Endometrium (tissue), 2 donors: Measurements from ENCODE around the gene CAPN15.
"Not testable (repeated sequence)": the region's sequence is repeated elsewhere in the genome, so short reads cannot be mapped to it uniquely, and the experiment has no call there.

Source experiments
- FAIRE-seq: peaks from 2 replicates; lab custom pipeline; 2012; peaks lifted over from hg19 to GRCh38; lab: Jason Lieb, UNC
- donor health status: control.
- donor health status: control.

CAPN15 gene

GRCh38 chr16:507527-507926 is 20.0 kb upstream of the CAPN15 start:
- not testable (repeated sequence) for FAIRE-seq

DNA sequence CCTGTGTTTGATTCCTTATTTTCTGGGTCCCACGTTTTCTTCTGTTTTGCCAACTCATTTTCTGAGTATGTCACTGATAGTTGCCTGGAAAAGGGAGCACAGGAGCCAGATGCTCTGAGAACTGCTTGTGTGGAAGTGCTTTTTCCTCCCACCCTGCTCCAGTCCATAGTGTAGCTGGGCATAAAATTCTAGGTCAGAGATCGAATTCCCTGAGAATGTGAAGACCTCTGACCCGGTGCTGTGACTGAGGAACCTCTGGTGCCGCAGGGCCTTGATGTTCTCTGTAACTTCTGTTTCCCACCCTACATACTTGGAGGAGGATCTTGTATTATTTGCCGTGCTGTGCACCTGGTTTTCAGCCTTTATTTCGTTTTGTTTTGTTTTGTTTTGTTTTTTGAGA is 19.5 kb upstream of the CAPN15 start:
- no peak for FAIRE-seq

GRCh38 chr16:508884-509736 is 18.4 kb upstream of the CAPN15 start:
- no peak for FAIRE-seq

DNA sequence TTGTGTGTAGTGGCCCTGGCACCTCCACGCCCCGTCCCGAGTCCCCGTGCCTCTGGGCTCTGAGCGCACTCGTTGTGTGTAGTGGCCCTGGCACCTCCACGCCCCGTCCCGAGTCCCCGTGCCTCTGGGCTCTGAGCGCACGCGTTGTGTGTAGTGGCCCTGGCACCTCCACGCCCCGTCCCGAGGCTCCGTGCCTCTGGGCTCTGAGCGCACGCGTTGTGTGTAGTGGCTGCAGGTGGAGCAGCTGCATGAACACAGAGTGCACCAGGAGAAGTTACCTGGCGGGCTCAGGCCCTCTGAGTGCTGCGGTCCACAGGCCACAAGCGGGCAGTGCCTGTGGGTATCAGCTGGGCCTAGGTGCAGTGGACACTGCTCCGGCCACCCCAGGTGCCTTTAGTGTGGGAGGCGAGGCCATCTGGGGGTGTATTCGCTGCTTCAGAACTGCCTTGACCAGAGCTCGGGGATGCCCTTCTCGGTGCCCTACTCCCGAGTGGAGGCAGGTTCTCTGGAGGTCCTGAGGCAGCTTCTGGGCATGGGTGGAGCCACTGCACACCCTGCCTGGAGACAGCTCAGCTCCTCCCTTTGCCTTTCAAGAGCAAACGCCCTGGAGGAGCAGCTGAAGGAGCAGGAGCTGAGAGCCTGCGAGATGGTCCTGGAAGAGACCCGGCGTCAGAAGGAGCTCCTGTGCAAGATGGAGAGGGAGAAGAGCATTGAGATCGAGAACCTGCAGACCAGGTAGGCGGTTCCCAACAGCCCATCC is 17.3 kb upstream of the CAPN15 start:
- no peak for FAIRE-seq

DNA sequence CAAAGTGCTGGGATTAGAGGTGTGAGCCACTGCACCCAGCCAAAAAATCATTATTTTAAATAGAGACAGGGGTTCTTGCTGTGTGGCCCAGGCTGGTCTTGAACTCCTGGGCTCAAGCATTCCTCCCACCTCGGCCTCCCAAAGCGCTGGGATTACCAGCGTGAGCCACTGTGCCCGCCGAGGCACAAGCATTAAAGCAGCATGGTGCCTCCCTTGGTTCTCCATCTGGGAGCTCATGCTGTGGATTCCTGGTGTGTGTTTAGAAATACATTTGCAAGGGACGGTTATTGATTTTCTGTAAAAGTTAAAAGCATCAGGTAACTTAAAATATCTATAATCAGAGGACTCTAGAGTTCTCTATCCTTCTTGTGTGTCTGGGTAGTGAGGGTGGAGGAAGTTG is 14.7 kb upstream of the CAPN15 start:
- no peak for FAIRE-seq

DNA sequence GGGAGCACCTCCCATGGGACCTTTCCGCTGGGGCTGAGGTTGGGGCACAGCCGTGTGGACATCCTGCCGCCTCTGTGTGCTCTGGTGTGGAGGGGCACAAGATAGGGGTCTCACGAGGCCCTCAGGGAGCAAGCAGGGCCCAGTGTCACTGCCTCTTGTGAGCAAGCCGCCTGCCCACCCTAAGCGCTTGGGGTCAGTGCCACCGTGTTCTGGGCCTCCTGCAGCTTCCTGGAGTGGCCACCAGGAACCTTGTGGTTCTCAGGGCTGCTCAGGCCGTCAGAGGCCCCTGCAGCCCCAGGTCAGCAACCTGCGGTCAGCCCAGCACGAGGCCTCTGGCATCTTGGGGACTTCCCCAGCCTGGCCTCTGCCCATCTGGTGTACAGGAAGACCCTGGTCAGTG is 13.6 kb upstream of the CAPN15 start:
- FAIRE-seq = no peak

DNA sequence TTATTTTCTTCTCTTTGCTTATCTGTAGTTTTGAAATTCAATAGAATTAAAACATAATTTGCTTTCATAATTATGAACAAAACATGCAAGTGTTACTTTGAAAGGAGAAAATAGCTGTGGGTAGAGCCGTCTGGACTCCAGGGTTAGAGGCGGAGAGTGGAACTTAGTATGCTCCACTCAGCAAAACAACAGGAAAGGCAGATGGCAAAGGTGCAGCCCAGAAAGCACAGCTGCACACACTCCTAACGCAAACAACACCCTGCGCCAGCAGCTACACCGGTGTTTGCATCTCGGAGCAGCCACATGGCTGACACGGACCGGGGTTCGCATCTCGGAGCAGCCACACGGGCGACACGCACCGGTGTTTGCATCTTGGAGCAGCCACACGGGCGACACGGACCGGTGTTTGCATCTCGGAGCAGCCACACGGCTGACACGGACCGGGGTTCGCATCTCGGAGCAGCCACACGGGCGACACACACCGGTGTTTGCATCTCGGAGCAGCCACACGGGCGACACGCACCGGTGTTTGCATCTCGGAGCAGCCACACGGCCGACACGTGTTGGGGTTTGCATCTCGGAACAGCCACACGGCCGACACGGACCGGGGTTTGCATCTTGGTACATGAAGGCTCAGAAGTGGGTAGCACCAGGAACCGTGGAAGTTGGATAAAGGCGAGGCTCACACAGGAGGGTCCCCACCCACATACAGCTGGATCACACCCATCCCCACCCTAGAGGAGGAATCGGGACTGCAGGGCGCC is 12.2 kb upstream of the CAPN15 start:
- no peak for FAIRE-seq

- FAIRE-seq = no peak
These were observed 11.6 kb upstream of the CAPN15 start for GRCh38 chr16:515939-516226.

DNA sequence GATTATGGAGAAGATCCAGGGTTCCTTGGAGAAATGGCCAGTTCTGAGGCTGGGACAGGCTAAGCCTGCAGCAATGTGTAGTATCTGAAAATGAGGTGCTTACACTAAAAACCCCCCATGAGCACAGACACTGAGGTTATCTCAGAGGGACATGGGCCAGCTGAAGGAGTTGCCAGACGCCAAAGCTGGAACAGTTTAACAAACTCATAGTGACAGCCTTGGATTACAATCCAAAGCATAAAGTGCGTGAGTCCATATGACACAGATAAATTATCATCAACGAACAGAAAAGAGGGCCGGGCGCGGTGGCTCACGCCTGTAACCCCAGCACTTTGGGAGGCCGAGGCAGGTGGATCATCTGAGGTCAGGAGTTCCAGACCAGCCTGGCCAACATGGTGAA is 11.2 kb upstream of the CAPN15 start:
- FAIRE-seq = no peak

GRCh38 chr16:518858-519257 is 8.7 kb upstream of the CAPN15 start:
- FAIRE-seq = no peak

- no peak for FAIRE-seq
These were observed 8.1 kb upstream of the CAPN15 start for GRCh38 chr16:519425-519824.

DNA sequence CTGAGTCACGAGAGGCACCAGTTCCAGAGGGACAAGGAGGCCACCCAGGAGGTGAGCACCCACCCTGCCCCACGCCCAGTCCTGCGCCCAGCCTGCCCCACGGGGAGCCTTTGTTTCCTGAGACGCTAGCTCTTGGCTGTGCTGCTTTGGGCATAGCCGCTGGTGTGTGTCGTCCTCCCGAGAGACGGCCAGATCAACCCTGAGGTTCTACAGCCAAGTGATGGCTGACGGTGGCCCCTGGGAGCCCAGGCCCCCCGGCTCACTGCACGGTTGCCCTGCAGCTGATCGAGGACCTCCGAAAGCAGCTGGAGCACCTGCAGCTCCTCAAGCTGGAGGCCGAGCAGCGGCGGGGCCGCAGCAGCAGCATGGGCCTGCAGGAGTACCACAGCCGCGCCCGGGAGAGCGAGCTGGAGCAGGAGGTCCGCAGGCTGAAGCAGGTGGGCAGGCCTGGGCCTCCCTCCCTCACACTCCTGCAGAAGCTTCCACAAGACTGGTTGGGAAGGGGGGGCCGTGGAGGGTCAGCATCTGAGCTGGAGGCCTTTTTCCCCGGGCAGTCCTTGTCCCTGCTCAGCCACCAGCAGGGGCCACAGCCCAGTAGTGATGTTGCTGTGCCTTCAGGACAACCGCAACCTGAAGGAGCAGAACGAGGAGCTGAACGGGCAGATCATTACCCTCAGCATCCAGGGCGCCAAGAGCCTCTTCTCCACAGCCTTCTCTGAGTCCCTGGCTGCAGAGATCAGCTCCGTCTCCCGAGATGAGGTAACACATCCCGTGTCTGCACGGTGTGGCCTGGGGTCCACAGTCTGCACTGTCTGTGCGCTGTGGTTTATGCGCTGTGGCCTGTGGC is 7.4 kb upstream of the CAPN15 start:
- FAIRE-seq = no peak

- no peak for FAIRE-seq
These were observed 6.7 kb upstream of the CAPN15 start for GRCh38 chr16:520847-521246.

- FAIRE-seq = no peak
These were observed 5.9 kb upstream of the CAPN15 start for GRCh38 chr16:521381-522210.

DNA sequence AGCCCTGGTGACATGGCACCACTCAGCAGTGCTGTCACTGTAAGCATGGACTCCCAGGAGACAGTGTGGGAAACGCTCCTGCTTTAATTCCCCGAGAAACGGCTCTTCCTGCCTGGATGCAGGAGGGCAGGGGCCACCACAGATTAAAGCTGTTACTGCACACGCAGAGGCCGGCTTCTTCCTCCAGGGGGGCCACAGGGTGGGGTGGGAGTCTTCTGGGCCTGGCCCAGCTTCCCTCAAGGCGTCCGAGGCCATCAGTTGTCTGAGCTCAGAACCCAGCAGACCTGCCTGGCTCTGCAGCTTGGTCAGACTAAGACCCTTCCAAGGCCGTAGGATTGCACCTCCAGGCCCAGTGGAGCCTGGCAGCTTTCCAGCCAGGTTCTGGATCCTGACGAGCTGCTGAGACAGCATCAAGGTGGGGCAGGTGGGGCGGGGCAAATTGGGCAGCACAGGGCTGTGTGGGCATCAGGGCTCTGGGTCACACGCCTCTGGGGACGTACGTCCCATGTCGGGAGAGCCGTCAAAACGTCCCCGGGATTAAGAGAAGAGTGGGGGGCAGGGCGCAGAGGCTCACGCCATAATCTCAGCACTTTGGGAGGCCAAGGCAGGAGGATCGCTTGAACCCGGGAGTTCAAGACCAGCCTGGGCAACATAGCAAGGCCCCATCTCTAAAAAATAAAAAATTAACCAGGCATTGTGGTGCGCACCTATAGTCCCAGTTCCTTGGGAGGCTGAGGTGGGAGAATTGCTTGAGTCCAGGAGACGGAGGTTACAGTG is 5.0 kb upstream of the CAPN15 start:
- no peak for FAIRE-seq

DNA sequence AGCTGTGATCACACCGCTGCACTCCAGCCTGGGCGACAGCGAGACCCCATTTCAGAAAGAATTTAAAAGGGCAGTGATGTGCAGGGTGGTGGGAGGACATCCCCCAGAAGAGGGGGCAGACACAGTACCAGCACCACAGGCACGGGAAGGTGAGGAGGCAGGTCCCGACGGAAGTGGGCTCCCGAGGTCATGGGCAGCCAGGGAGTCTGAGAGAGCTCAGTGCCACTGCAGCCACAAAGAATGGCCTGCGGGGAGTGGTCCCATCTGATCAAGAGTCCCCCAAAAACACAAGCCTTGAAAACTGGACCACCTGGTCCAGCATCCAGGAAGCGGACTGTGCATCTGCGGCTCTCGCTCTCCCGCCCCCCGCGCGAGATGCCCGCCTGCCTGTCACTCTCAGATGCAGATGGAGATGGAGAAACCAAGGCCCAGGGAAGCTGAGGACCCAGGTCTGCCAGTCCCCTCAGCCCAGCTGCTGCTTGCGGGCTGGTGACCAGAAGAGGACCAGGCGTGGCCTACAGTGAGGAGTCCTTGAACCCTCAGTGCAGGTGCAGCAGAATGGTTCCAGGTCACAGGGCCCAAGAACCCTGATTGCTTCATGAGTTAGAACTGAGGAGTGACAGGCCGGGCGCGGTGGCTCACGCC is 4.3 kb upstream of the CAPN15 start:
- no peak for FAIRE-seq

DNA sequence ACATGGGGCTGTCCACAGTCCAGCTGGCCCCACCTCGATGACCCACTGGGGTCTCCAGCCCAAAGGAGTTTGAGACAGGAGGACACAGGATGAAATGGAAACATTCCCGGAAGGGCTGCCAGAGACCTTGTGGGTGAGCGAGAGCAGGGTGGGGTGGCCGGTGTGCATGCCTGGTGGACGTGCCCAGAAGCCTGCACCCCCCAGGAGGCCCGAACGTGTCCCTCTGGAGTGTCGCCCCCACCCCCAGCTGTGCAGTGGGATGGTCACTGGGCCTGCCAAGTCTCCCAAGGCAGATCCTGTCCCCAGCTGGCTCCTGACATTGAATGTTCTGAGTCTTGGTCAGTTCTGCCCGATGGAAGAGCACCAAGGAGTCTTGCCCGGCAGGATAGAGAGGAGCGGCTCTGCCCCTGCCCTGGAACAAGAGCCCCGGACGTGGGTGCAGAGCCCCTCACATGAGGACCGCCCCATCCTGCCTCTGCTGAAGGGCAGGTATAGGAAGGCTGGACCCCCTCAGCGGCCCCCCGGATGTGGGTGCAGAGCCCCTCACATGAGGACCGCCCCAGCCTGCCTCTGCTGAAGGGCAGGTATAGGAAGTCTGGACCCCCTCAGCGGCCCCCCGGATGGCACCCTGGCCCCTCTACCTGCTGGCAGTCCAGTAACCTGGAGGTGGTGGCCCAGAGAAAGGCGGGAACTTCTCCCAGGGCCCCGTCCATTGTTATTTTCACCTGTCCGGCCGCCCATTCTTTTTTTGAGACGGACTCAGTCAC is 3.1 kb upstream of the CAPN15 start:
- no peak for FAIRE-seq

- FAIRE-seq = no peak
These were observed 2.4 kb upstream of the CAPN15 start for GRCh38 chr16:525123-525519.

- FAIRE-seq = no peak
These were observed 1.9 kb upstream of the CAPN15 start for GRCh38 chr16:525520-526180.
